GM19351 (cell line): Measurements from ENCODE around the gene KRTAP10-6.
"Not testable (repeated sequence)": the region's sequence is repeated elsewhere in the genome, so short reads cannot be mapped to it uniquely, and the experiment has no call there.

Experiments used
- ATAC-seq: cut with Tn5 transposase; IDR thresholded peaks from one replicate; pipeline ENCODE4 v1.9.1; 2021; ENCODE audit warnings: mild to moderate bottlenecking, moderate library complexity; ENCODE audit not compliant: unreplicated experiment

The KRTAP10-6 gene

GRCh38 chr21:44599264-44600029, 7.1 kb upstream of the KRTAP10-6 start:
- no peak for ATAC-seq

- ATAC-seq = no peak
These were observed 5.8 kb upstream of the KRTAP10-6 start for GRCh38 chr21:44598061-44598460.

DNA sequence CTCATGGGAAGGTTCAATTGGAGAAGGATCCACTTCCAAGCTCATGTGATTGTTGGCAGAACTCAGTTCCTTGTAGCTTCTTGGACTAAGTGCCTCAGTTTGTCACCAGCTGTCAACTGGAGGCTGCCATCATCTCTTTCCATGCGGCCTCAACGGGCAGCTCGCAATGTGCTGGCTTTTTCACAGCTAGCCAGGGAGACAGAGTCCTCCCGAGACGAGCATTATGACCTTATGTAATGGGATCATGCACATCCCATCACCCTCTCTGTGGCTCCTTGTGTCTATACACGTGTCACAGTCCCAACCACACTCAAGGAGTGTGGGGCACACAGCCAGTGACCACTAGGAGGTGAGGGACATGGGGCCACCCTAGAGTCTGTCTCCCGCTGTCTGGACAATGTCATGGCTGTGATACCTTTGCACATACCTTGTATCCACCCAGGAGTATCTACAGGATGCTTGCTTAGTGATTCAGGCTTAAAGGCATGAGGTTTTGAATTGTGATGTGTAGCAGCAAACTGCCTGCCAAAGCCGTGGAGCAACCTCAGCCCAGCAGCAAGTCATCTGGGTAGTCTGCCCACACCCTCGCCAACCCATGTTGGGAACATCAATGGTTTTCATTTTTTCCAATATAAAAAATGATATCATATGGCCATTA, 3.9 kb upstream of the KRTAP10-6 start:
- ATAC-seq = no peak

DNA sequence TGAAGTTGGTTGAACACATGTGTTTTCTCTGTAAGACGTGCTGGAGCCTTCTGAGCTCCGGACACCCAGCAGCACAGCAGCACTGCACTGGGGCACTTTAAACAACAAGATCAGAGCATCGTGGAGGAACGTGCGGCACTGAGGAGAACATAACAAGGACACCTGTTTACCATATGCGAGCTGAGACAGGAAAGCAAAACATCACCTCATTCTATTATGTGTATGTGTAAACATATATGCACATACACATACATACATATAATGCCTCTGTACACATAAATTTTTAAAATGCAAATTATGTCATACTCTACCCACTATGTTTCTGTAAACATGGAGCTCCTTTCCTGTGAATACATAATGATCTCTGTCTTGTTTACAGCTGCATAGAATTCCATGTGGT, 3.2 kb upstream of the KRTAP10-6 start:
- ATAC-seq = no peak

- ATAC-seq = no peak
These were observed 2.2 kb upstream of the KRTAP10-6 start for GRCh38 chr21:44594406-44594916.

DNA sequence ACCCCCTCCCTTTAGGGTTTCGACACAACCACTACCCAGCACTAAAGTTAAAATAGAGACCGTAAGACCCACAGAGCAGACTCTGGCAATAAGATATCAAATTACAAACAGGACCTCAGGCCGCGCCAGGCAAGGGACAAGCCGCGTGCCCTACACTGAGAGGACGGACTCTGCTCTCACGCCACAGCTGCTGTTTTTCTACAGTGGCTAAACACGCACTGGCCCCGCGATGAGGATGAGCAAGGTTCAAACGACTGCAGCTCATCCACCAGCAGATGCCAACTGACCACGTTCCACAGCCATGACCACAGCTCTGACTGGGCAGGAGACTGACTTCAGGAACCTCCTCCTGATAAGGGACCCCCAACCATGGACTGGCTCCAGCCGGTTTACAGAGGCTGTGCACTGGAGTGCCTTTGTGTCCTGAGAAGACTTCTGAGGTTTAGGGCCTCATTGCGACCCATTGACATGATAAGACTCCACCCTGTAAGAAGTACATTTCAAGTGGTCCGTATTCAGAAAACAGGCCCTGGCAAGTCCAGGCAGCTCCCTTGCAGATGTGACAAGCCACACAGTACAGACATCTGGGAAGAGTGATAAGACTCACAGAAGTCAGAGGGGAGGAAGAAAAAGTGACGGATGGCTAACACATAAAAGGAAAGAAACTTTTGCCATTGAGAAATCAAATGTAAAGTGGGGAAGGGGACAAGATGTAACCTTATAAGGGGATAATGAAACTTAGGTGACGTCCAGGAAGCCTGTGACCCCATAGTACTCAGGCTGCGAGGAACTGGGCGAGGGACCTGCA, 1.5 kb upstream of the KRTAP10-6 start:
- ATAC-seq = no peak

- ATAC-seq = not testable (repeated sequence)
These were observed 539 bp downstream of the KRTAP10-6 start for GRCh38 chr21:44591801-44592130.

GRCh38 chr21:44590897-44591800, 1.2 kb downstream of the KRTAP10-6 start:
- not testable (repeated sequence) for ATAC-seq

DNA sequence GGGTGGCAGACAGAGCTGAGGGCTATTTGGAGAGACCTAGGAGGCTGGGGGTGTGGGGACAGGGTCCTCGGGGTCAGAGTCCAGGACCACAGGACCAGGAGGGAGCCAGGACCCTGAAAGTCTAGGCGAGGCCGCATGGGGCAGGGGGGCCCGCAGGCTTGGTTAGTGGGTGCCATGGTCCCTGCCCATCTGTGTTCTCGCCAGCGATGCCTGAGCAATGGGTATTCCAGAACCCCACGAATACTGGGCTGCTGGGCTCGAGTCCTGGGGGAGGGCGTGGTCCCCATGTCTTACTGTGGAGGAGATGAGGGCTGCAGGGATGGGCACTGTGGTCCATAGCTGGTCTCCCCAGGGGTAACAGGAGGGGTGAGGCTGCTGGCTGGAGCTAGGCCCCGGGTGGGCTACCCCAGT, 2.0 kb downstream of the KRTAP10-6 start:
- no peak for ATAC-seq

- ATAC-seq = no peak
These were observed 2.6 kb downstream of the KRTAP10-6 start for GRCh38 chr21:44589586-44590305.

DNA sequence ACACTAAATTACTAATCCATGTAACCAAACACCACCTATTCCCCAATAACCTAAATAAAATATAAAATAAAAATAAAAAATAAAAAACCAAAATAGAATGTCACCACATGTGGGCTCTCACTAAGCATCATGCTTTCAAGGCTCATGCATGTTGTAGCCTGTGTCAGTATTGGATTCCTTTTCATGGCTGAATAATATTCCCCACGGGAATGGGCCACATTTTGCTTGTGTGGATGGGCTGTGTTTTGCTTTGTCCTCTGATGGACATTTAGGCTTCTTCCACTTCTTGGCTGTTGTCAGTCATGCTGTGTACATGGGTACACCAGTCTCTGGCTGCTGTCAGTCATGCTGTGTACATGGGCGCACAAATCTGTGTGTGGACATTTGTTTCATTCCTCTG, 3.2 kb downstream of the KRTAP10-6 start:
- ATAC-seq = no peak

DNA sequence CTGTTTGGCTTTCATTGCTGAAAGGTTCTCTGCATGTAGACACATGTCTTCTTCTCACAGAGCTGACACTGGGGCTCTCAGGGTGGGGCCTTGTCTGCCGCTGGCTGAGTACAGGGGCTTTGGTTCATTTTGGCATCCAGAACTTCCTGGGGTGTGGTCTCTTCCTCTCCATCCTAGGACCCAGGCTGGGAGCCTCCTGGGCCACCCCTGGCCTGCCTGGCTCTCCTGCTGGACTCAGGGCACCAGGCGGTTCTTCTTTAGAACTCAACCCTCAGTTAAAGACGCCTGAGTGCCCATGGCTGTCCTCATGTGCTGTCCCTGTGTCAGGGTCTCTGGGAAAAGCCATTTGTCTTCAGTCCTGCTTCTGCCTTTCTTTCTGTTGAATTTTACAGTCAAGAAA, 6.4 kb downstream of the KRTAP10-6 start:
- no peak for ATAC-seq

- ATAC-seq = no peak
These were observed 8.5 kb downstream of the KRTAP10-6 start for GRCh38 chr21:44583800-44584147.

GRCh38 chr21:44583089-44583799, 9.1 kb downstream of the KRTAP10-6 start:
- no peak for ATAC-seq

- ATAC-seq = no peak
These were observed 10.2 kb downstream of the KRTAP10-6 start for GRCh38 chr21:44582055-44582454.

- ATAC-seq = no peak
These were observed 11.1 kb downstream of the KRTAP10-6 start for GRCh38 chr21:44581158-44581557.

DNA sequence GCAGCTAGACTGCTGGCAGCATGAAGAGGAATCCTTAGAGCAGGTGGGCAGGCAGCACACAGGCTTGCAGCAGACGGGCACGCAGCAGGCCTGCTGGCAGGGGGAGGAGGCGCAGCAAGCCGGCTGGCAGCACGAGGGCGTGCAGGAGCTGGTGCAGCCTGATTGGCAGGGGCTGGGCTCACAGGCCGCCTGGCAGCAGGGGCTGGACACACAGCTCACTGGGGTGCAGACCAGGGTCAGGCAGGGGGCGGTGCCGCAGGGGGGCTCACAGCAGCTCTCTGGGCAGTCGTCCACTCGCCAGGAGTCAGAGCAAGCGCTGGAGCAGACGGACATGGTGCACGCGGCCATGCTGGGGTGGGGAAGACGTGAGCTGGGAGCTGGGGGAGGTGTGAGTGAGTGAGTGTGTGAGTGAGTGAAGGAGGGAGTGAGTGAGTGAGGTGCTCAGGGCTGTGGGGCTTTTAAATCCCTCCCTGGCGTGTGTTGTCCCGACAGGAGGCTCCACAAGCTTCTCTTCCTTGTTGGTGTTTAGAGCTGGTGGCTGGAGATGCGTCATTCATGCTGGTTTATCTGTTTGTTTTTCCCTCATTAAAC, 12.0 kb downstream of the KRTAP10-6 start, which contains the start of gene KRTAP10-5:
Gene KRTAP10-5 (minus strand): TSS at position 374 of the 591 bp plus-strand sequence. CDS start 26 bp downstream, at position 348.
- ATAC-seq = not testable (repeated sequence)

DNA sequence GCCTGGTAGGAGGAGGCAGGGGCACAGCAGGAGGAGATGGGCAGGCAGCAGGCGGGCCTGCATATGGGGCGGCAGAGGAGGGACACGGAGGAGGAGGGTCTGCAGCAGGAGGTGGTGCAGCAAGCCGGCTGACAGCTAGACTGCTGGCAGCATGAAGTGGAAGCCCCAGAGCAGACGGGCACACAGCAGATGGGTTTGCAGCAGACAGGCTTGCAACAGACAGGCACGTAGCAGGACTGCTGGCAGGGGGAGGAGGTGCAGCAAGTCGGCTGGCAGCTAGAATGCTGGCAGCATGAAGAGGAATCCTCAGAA, 12.5 kb downstream of the KRTAP10-6 start:
- ATAC-seq = no peak
